SK-N-SH treated with all-trans-retinoic acid at 6 μM for 48 hours (cell line): ENCODE results near the gene DCAF8L2.

ENCODE experiments used
- ATAC-seq: fragments of 200-7000 bp; cut with Tn5 transposase; 3 replicates; pipeline ENCODE4 v1.9.1; 2020; ENCODE audit warnings: mild to moderate bottlenecking, moderate library complexity
- ARNTL ChIP-seq: fragments of 450-650 bp; formaldehyde crosslinking; IDR thresholded peaks from 2 replicates; pipeline ENCODE4 v1.5.0; 2020; ENCODE audit warnings: low read depth, mild to moderate bottlenecking, moderate library complexity, borderline replicate concordance
- BACH2 ChIP-seq: fragments of 250-450 bp; sonication (Bioruptor Pico); IDR thresholded peaks from 2 replicates; pipeline ENCODE4 v1.9.0; 2021; ENCODE audit warnings: mild to moderate bottlenecking, borderline replicate concordance
- CREB5 ChIP-seq: fragments of 250-450 bp; sonication (Bioruptor Pico); IDR thresholded peaks from 2 replicates; pipeline ENCODE4 v1.5.1; 2020; ENCODE audit warnings: low read depth, mild to moderate bottlenecking, moderate library complexity
- CSDC2 ChIP-seq: fragments of 250-450 bp; sonication (Bioruptor Pico); IDR thresholded peaks from 2 replicates; pipeline ENCODE4 v1.5.0; 2020; ENCODE audit warnings: mild to moderate bottlenecking, moderate library complexity
- CSRNP3 ChIP-seq: fragments of 250-450 bp; sonication (Bioruptor Pico); IDR thresholded peaks from 2 replicates; pipeline ENCODE4 v1.5.1; 2021; ENCODE audit warnings: mild to moderate bottlenecking, moderate library complexity
- ESRRG ChIP-seq: fragments of 250-450 bp; sonication (Bioruptor Pico); IDR thresholded peaks from 2 replicates; pipeline ENCODE4 v1.6.1; 2021; ENCODE audit warnings: mild to moderate bottlenecking
- GLIS3 ChIP-seq: fragments of 250-450 bp; sonication (Bioruptor Pico); IDR thresholded peaks from 2 replicates; pipeline ENCODE4 v1.5.0; 2020; ENCODE audit warnings: mild to moderate bottlenecking, moderate library complexity
- ISL1 ChIP-seq: fragments of 250-450 bp; sonication (Bioruptor Pico); IDR thresholded peaks from 2 replicates; pipeline ENCODE4 v2.1.2; 2022; ENCODE audit warnings: mild to moderate bottlenecking, moderate library complexity
- OSR1 ChIP-seq: fragments of 250-450 bp; sonication (Bioruptor Pico); IDR thresholded peaks from 2 replicates; pipeline ENCODE4 v1.8.0; 2022; ENCODE audit warnings: moderate library complexity, mild to moderate bottlenecking, inconsistent platforms
- POU6F1 ChIP-seq: fragments of 250-450 bp; sonication (Bioruptor Pico); IDR thresholded peaks from 2 replicates; pipeline ENCODE4 v1.8.0; 2021; ENCODE audit warnings: low read depth, mild to moderate bottlenecking, moderate library complexity, borderline replicate concordance
- PPARA ChIP-seq: fragments of 250-450 bp; sonication (Bioruptor Pico); IDR thresholded peaks from 2 replicates; pipeline ENCODE4 v1.5.0; 2020; ENCODE audit warnings: mild to moderate bottlenecking, borderline replicate concordance
- RARB ChIP-seq: fragments of 250-450 bp; sonication (Bioruptor Pico); IDR thresholded peaks from 2 replicates; pipeline ENCODE4 v1.8.0; 2021; ENCODE audit warnings: mild to moderate bottlenecking, moderate library complexity
- SNAI2 ChIP-seq: fragments of 250-450 bp; sonication (Bioruptor Pico); IDR thresholded peaks from 2 replicates; pipeline ENCODE4 v1.5.0; 2020; ENCODE audit warnings: mild to moderate bottlenecking, moderate library complexity
- TCF4 ChIP-seq: fragments of 250-450 bp; sonication (Bioruptor Pico); IDR thresholded peaks from 2 replicates; pipeline ENCODE4 v1.8.0; 2021; ENCODE audit warnings: mild to moderate bottlenecking, moderate library complexity, borderline replicate concordance
- TSHZ2 ChIP-seq: fragments of 250-450 bp; sonication (Bioruptor Pico); IDR thresholded peaks from 2 replicates; pipeline ENCODE4 v1.5.0; 2020; ENCODE audit warnings: mild to moderate bottlenecking, moderate library complexity
- ZC3H10 ChIP-seq: fragments of 250-450 bp; sonication (Bioruptor Pico); IDR thresholded peaks from 2 replicates; pipeline ENCODE4 v1.5.1; 2021; ENCODE audit warnings: mild to moderate bottlenecking, moderate library complexity
- ZFP3 ChIP-seq: fragments of 250-450 bp; sonication (Bioruptor Pico); IDR thresholded peaks from 2 replicates; pipeline ENCODE4 v1.5.0; 2020; ENCODE audit warnings: mild to moderate bottlenecking, moderate library complexity
- ZFP30 ChIP-seq: fragments of 450-650 bp; formaldehyde crosslinking; IDR thresholded peaks from 2 replicates; pipeline ENCODE4 v1.5.0; 2022; ENCODE audit warnings: mild to moderate bottlenecking, moderate library complexity
- ZNF565 ChIP-seq: fragments of 450-650 bp; formaldehyde crosslinking; conservative IDR thresholded peaks from 2 replicates; pipeline ENCODE4 v1.5.0; 2020; ENCODE audit warnings: low read depth, mild to moderate bottlenecking, moderate library complexity
- ZNF70 ChIP-seq: fragments of 450-650 bp; formaldehyde crosslinking; IDR thresholded peaks from 2 replicates; pipeline ENCODE4 v1.5.0; 2020; ENCODE audit warnings: mild to moderate bottlenecking, moderate library complexity
- ZNF8 ChIP-seq: fragments of 450-650 bp; formaldehyde crosslinking; IDR thresholded peaks from 2 replicates; pipeline ENCODE4 v1.5.0; 2020; ENCODE audit warnings: mild to moderate bottlenecking, moderate library complexity

Gene DCAF8L2

GRCh38 chrX:27575565-27575964 is 14.6 kb upstream of the DCAF8L2 start:
- no peak for TF ChIP-seq SNAI2 (CRISPR knock-in tag)
- TF ChIP-seq ISL1 (CRISPR knock-in tag), result no peak
- TF ChIP-seq ZFP30, result no peak
- TF ChIP-seq ZNF8 (CRISPR knock-in tag), result no peak
- no peak for TF ChIP-seq ZNF565 (CRISPR knock-in tag)
- TF ChIP-seq BACH2 (CRISPR knock-in tag), result no peak
- no peak for TF ChIP-seq CSRNP3 (CRISPR knock-in tag)
- TF ChIP-seq CREB5 (CRISPR knock-in tag), result no peak
- TF ChIP-seq CSDC2, result no peak
- no peak for TF ChIP-seq OSR1 (CRISPR knock-in tag)
- no peak for TF ChIP-seq ZC3H10 (CRISPR knock-in tag)
- ATAC-seq, result no peak

- ATAC-seq, result no peak
- no peak for TF ChIP-seq ARNTL (CRISPR knock-in tag)
- no peak for TF ChIP-seq GLIS3
- TF ChIP-seq CSDC2, result no peak
- TF ChIP-seq TCF4 (CRISPR knock-in tag), result no peak
- no peak for TF ChIP-seq PPARA
- TF ChIP-seq ZNF8 (CRISPR knock-in tag), result no peak
- no peak for TF ChIP-seq ZNF70
- no peak for TF ChIP-seq TSHZ2 (CRISPR knock-in tag)
- no peak for TF ChIP-seq ZFP30
- no peak for TF ChIP-seq ISL1 (CRISPR knock-in tag)
- no peak for TF ChIP-seq CSRNP3 (CRISPR knock-in tag)
- TF ChIP-seq SNAI2 (CRISPR knock-in tag), result no peak
- TF ChIP-seq ZC3H10 (CRISPR knock-in tag), result no peak
- TF ChIP-seq ESRRG (CRISPR knock-in tag), result no peak
- TF ChIP-seq OSR1 (CRISPR knock-in tag), result no peak
- no peak for TF ChIP-seq RARB (CRISPR knock-in tag)
- TF ChIP-seq CREB5 (CRISPR knock-in tag), result no peak
- TF ChIP-seq ZNF565 (CRISPR knock-in tag), result no peak
- TF ChIP-seq ZFP3, result no peak
Measured at GRCh38 chrX:27583976-27584375, 6.2 kb upstream of the DCAF8L2 start.

- ATAC-seq, result no peak; the same call in 1 of the 3 replicates
Measured at GRCh38 chrX:27591938-27592337, 1.8 kb downstream of the DCAF8L2 start.

More at GRCh38 chrX:27591938-27592337, 1.8 kb downstream of the DCAF8L2 start:
- no peak for TF ChIP-seq OSR1 (CRISPR knock-in tag)
- TF ChIP-seq PPARA, result no peak
- TF ChIP-seq POU6F1 (CRISPR knock-in tag), result no peak
- no peak for TF ChIP-seq CSDC2
- TF ChIP-seq GLIS3, result no peak
- TF ChIP-seq, all 23 proteins: peak for 0
